ENCODE results near the gene PABPC5.

PABPC5 gene

GRCh38 chrX:91434351-91435168 is at the start of gene PABPC5:
PABPC5 (plus strand) TSS chrX:91434839; CDS start chrX:91435578, 739 bp downstream.
- in situ Hi-C loops (cut with MboI; ENCODE audit: low sequenced_read_pairs), result no loop called here

- in situ Hi-C loops (cut with MboI; ENCODE audit: low sequenced_read_pairs), result no loop called here
Measured at GRCh38 chrX:91389026-91389425, 45.6 kb upstream of the PABPC5 start.

- in situ Hi-C loops (cut with MboI; ENCODE audit: low sequenced_read_pairs), result no loop called here
Measured at GRCh38 chrX:91414713-91415112, 19.9 kb upstream of the PABPC5 start.

- in situ Hi-C loops (cut with MboI; ENCODE audit: low sequenced_read_pairs), result no loop called here
Measured at GRCh38 chrX:91435395-91435794, 756 bp downstream of the PABPC5 start.

All from HL-60/S4 treated with retinoic acid at 250 ng/mL for 4 days and 3 days (cell line).